Epithelial cell of proximal tubule (primary cell): Measurements from ENCODE around the gene SURF2. TPM values are rescaled to one million over a fixed set of nuclear protein-coding genes. Genes with fewer than 3 reads are reported as not detected.

Experiments used
- DNase-seq: peaks from one replicate; pipeline ENCODE4 v3.0.0-alpha.2; 2011; ENCODE audit warnings: low read depth
- H3K4me3 ChIP-seq: 2 replicates; pipeline ENCODE4 v1.5.1; 2011; ENCODE audit warnings: low read depth, mild to moderate bottlenecking, low read length
- total RNA-seq: library from RNA; depleted of rRNA; stranded (reverse); fragments of >200 nt; gene quantifications from 2 replicates; pipeline ENCODE4 v1.2.3, GENCODE V29; 2015
- TF ChIP-seq, protein P1 (sequence below): conservative IDR thresholded peaks from 2 replicates; pipeline ENCODE4 v1.5.1; 2012; ENCODE audit warnings: low read depth, mild to moderate bottlenecking, low read length

Gene SURF2
- total RNA-seq, 1 donor from 2014 or later: 27.6 TPM

DNA sequence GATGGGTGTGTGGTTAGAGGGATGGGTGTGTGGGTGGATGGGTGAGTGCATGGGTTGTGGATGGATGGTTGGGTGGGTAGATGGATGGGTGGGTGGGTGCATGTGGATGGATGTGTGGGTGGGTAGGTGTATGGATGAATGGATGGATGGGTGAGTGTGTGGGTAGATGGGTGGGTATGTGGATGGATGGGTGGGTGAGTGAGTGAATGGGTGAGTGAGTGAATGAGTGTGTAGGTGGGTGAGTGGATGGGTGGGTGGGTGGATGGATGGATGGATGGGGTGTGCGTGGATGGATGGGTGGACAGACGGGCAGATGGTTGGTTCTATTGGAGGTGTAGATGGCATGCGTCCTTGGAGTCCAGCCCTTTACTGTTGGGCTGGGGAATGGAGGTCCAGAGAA is 37.0 kb downstream of the SURF2 start:
- no peak overlapping the region for H3K4me3 ChIP-seq
- TF ChIP-seq, protein P1, sequence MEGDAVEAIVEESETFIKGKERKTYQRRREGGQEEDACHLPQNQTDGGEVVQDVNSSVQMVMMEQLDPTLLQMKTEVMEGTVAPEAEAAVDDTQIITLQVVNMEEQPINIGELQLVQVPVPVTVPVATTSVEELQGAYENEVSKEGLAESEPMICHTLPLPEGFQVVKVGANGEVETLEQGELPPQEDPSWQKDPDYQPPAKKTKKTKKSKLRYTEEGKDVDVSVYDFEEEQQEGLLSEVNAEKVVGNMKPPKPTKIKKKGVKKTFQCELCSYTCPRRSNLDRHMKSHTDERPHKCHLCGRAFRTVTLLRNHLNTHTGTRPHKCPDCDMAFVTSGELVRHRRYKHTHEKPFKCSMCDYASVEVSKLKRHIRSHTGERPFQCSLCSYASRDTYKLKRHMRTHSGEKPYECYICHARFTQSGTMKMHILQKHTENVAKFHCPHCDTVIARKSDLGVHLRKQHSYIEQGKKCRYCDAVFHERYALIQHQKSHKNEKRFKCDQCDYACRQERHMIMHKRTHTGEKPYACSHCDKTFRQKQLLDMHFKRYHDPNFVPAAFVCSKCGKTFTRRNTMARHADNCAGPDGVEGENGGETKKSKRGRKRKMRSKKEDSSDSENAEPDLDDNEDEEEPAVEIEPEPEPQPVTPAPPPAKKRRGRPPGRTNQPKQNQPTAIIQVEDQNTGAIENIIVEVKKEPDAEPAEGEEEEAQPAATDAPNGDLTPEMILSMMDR: no peak
- no peak for DNase-seq

DNA sequence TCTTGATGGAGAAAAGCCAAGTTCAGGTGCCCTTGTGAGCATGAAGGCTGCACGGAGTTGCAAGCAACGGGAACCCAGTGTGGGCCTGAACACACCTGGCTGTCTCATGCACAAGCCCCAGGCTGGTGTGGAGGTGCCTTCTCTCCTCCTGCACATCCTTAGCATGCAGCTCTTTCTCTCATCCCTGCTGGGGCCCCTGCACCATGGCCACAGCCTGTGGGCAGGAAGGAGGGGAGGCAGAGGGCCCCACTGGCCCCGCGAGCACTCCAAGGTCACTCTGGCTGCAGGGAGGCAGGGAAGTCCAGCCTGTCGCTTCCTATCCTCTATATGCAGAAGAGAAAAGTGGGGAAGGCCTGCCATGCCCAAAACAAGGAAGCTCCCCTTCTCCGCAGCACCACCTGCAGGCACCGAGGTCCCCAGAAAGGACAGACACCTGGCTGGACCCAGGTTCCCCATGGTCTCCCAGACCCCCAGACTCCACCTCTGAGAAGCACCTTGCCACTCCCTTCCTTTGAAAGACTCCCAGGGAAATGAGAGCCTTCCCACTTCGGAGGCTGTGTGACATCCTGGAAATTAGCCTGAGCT is 38.4 kb downstream of the SURF2 start:
- H3K4me3 ChIP-seq: no peak overlapping the region
- TF ChIP-seq, protein P1: no peak
- DNase-seq: no peak

DNA sequence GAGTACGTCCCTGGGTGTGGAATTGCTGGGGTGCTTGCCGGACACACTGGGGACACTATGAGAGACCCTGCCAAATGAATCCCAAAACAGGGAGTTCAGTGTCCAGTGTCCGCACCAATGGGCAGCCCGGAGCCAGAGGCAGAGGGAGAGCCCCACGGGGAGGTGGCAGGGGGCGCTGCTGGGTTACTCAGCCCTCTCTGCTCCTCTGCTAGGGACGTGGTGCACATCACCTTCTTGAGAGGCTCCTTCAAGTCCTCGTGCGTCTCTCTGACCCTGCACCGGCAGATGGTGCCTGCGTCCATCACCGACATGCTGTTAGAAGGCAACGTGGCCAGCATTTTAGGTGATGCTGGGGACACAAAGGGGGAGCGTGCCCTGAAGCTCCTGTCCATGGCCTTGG is 40.6 kb downstream of the SURF2 start:
- H3K4me3 ChIP-seq: no peak overlapping the region
- TF ChIP-seq, protein P1: peak; percentile 49
- no peak for DNase-seq

DNA sequence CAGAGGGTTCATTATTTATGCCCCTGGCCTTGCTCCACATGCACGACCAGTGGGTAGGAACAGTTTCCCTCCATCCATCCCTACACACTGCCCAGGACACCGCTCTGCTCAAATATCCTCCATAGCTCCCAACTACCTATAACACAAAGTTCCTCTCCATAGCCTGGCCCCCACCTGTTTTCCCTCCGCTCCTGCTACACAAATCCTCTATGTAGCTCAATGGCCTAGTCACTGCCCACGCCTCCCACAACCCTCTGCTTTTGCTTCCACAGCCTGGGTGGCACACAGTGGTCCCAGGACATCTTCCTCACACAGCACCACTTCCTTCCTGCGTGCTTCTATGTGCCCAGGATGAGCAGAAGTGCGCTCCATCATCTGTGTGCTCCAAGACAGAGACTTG is 41.0 kb downstream of the SURF2 start:
- DNase-seq: no peak
- H3K4me3 ChIP-seq: no peak overlapping the region
- TF ChIP-seq, protein P1: no peak

DNA sequence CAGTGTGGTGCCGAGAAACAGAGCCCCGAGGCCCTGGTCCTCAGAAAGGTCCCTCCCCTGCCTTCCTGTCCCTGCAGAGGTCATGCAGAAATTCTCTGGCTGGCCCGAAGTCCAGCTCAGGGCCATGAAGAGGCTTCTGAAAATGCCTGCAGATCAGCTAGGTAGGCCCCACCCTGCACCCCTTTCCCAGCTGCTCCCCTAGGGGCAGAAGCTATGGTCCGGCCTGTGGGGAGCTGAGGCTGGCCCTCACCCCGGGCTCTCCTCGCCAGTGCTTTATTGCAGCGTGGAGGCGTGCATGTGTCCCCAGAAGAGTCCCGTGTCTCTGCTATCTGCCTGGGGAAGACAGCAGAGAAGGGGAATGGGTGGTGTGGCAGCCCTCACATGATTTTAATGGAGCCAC is 41.5 kb downstream of the SURF2 start:
- no peak for DNase-seq
- TF ChIP-seq, protein P1: no peak
- no peak overlapping the region for H3K4me3 ChIP-seq

DNA sequence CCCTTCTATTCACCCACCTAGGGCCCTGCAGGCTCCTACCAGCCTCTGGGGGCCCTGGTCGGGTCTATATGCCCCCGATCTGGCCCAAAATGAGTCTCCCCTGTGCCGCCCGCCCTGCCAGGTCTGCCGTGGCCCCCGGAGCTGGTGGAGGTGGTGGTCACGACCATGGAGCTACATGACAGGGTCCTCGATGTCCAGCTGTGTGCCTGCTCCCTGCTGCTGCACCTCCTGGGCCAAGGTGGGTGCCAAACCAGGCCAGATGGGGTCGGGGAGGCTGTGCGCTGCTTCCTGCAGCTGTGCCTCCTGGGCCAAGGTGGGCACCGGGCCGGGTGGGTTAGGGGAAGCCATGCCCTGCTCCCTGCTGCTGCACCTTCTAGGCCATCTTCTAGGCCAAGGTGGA is 43.9 kb downstream of the SURF2 start:
- TF ChIP-seq, protein P1: no peak
- H3K4me3 ChIP-seq: no peak overlapping the region
- no peak for DNase-seq

DNA sequence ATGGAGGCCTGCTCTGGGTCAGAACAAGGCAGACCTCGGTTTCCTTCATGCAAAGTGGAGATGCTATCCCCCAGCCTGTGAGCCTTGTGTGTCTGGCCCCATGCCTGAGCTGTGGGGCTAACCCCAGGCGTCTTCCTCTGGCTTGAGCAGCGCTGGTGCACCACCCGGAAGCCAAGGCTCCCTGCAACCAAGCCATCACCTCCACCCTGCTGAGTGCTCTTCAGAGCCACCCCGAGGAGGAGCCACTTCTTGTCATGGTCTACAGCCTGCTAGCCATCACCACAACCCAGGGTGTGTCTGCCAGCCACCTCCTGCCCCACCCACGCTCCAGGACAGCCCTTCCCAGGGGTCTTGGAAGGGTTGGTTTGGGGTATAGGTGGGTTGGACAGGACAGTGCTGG is 45.2 kb downstream of the SURF2 start:
- no peak overlapping the region for H3K4me3 ChIP-seq
- TF ChIP-seq, protein P1: no peak
- DNase-seq: no peak
